ENCODE measurements around the gene PRRT1.

The PRRT1 gene

DNA sequence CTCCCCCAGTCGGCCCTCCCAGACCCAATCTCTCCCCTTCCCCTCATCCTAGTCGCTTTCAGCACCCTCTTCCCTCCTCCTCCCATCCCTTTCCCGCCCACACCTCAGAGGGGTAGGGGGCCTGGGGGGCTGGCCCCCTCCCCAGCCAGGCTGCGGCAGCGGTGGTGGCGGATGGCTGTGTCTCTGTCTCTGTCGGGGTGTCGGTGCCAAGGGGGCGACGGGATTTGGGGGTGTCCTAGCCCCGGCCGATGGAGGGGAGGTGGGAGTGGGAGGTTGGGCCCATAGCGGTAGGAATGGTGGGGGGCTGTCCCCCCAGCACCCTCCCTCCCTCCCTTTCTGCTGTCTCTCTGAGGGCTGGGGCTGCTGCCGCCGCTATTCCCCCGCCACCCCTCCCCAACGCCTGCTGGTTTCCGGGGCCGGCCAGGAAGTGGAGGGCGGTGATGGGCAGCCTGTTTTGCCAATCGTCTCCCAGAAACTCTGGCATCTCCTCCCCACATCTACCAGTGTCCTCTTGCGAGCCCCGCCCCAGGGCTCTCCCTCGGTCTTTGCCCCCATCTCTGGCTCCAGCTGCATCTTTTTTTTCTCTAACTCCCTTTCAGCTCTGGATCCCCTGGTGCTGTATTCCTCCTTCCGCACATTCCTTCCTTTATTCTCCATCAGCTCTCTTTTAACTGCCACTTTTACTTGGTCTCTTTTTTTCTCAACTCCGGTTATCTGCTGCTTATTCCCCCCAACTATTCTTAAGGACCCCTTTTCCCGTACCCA, 24.2 kb upstream of the PRRT1 start, which contains the start of gene AGPAT1:
Gene AGPAT1, minus strand, starts transcription at position 374 of the 765 bp plus-strand sequence. CDS start 4,588 bp downstream, outside the sequence.
- DNase-seq (ENCODE audit: low read depth in 2 of 2), result peak; percentile 94 to 96

DNA sequence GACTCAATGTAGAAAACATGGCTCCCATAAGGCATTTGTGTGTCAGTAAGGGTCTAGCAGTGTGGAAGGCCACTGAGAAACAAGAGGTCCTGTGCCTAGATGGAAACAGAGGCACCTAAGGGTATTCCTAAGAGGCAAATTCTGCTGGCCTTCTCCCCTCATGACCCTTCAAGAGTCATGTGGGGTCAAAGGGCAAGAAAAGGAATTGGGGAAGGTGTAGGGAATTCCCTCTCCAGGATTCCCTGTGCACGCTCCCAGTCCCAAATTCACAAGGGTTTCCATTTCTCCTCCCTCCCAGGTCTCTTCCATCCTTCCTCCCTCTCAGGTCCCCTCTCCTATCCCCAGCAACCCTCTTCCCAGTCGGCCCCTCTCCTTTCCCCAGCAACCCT, 23.6 kb upstream of the PRRT1 start:
- no peak for DNase-seq (ENCODE audit: low read depth in 2 of 2)

DNA sequence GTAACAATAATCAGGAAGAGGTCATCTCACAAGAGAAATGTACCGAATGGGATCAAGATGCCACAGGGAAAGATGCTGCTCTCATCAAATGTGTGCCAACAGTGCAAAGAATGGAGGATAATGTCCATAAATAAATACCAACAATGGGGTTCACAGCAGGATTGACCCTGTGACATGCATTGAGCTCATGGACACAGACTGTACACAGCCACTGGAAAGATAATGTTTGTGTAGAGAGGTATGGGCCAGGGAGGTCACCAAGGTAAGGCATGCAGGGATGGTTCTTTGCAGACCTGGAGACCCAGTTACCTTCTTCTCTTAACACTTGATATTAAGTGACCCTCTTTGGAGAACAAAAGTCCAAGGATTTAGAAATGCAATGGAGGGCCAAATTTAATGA, 22.7 kb upstream of the PRRT1 start:
- no peak for DNase-seq (ENCODE audit: low read depth in 2 of 2)

DNA sequence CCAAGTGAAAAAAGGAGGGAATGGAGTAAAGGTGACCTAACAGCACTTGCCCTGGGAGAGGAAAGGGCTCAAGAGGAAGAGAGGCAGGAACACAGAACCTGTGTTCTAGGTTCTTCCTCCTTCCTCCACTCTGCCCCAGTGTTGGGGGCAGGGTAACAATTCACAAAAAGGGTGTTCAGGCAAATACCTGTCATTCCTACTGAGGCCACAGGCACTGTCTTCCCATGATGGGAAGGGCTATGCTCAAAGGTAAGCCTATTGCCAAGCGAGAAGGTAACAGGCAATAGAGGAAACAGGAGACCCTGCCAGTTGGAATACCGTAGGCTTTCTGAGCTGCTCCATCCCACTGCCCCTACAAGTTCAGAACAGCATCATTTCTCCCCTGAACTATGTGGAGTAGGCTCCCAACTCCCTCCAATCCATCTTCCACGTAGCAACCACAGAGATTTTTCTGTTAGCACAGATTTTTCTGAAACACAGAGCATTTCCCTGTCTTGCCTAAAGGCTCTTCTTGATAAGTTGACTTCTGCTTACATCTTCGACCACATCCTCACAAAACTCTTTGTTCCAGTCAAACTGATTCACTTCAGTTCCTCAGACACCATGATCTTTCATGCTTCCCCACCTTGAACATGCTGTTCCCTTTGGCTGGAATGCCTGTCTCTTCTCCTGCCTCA, 21.4 kb upstream of the PRRT1 start:
- no peak for DNase-seq (ENCODE audit: low read depth in 2 of 2)

DNA sequence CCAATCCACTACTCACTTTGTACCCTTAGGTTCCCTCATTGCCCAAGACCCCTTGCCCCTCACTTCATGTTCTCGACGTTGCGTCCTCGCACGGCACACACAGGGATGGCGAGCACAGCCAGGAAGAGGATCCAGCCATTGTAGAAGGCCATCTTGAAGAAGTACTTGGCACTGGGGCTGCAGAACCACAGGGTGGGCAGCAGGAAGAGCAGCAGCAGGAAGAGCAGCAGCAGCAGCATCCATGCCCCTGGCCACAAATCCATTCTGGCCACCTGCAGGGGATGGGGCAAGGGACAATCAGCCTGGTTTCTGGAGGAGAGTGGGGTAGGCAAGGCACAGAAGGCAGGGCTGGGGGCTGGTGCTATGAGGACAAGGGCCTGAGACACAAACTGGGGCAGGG, 19.5 kb upstream of the PRRT1 start:
- no peak for DNase-seq (ENCODE audit: low read depth in 2 of 2)

DNA sequence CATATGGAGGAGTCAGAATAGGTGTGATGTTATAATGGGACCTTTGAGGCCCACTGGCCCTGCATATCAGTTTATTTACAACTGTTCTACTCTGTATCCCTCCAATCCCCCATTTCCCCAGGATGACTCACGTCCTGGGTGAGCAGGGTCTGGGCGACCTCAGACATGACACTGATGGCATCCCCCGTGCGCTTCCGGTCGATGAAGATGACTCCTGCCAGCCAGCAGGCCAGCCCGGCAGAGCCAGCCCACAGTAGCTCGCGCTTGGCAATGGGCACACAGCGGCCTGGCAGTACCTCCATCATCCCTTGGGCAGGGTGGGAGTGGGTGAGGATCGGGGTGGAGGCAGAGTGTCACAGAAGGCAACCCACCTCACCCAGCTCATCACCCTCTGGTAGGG, 18.6 kb upstream of the PRRT1 start:
- no peak for DNase-seq (ENCODE audit: low read depth in 2 of 2)

DNA sequence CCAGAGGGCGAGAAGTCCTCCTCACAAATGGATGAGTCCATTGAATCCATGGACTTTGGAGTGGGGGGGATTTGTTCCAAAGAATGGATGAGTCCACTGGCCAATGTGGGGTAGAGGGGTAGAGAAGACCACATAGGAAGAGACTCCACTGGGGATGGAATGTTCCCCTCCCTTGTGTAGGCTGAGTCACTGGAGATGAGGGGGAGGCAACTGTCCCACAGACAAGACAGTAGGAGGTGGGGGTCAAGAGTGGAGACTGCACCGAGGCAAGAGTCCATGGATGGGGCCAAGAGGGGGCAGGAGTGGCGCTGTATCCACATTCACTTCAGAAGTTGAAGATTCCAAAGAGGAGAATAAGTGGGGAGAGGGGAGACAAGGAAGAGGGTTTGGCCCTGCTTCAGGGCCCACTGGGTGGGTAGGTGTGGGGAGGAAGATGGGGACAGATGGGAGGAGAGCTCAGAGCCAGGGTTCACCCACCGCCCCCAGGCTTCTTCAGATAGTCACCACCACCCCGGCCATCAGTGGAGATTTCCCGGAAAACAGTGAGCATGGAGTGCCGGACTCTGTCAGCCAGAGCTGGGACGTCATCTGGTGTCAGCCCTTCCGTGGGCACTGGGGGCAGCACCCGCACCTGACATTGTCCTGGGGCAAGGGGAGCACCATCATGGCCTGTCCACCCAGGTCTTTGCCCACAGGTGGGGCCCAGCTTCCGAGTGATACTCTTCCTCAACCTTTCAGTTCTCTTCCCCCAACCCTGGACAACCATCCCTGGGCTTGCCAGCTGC, 17.3 kb upstream of the PRRT1 start:
- no peak for DNase-seq (ENCODE audit: low read depth in 2 of 2)

DNA sequence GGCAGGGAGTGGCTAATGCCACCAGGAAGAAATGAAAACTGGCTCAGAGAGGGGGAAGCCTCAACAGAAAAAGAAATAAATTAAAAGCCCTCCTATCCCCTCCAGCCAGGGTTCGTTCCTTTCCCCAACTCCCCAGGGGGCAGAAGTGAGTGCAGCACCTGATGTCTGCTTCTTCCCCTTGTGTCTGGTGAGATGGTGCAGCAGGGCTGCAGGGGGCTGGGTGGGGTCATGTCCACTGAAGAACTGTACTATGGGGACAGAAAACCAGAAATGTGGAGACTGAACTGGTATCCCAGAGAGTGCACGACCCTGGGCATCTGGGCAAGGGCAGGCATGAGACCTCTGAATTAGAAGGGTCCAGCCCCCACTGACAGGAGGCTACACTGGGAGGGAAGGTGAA, 16.6 kb upstream of the PRRT1 start:
- DNase-seq (ENCODE audit: low read depth in 2 of 2), result no peak

DNA sequence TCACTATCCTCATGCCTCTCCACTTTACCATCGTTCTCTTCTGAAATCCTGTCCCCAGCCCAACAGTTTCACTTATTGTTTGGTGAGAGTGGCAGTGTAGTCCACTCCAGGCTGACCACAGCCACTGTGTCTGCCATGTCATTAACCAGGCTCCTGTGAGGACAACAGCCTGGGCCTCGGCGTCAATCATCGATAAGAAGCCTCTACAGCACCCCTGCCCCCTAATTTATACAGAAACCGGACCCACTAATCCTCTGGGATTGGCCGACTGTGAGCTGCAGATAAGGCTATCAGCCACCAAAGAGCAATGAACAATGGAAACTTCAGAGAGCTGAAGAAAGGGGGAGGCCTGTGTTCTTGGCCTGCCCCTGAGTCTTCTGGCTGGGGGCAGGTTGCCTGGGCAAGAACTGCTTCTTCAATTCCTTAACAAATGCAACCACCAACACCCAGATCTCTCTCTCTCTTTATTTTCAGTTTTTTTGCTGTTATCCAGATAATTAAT, 16.1 kb upstream of the PRRT1 start:
- no peak for DNase-seq (ENCODE audit: low read depth in 2 of 2)

DNA sequence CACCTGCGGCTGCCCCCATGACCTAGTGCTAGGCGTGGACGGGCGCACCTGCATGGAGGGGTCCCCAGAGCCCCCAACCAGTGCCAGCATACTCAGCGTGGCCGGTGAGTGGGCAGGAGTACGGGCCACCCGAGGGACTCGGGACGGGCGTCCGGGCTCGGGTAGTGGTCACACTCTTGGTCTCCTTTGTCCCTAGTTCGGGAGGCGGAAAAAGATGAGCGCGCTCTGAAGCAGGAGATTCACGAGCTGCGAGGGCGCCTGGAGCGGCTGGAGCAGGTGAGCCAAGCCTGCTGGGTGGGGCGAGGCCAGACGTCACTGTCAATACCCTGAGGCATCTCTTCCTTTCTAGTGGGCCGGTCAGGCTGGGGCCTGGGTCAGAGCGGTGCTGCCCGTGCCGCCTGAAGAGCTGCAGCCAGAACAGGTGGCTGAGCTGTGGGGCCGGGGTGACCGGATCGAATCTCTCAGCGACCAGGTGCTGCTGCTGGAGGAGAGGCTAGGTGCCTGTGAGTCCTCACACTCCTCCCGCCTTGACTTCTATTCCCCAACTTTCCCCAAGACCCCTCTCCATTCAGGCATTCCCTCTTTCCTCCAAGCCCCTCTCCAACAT, 15.5 kb upstream of the PRRT1 start:
- DNase-seq (ENCODE audit: low read depth in 2 of 2), result no peak

DNA sequence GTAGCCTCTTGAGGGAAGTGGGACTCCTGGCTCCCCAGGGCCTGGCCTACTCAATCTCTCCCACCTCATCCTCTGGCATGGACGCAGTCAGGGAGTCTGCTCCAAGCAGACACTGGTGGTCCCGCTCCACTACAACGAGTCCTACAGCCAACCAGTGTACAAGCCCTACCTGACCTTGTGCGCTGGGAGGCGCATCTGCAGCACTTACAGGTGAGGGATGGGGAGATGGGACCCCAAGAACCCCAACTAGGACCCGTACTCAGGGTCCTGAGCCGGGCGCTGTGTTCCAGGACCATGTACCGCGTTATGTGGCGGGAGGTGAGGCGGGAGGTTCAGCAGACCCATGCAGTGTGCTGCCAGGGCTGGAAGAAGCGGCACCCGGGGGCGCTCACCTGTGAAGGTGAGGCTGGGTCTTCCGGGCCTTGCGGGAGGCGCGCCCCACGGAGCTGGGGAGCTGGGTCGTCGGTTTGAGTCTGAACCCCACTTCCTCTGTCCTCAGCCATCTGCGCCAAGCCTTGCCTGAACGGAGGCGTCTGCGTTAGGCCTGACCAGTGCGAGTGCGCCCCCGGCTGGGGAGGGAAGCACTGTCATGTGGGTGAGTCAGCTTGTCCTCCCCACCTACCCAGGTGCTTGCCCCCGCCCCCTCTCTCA, 14.8 kb upstream of the PRRT1 start:
- no peak for DNase-seq (ENCODE audit: low read depth in 2 of 2)

DNA sequence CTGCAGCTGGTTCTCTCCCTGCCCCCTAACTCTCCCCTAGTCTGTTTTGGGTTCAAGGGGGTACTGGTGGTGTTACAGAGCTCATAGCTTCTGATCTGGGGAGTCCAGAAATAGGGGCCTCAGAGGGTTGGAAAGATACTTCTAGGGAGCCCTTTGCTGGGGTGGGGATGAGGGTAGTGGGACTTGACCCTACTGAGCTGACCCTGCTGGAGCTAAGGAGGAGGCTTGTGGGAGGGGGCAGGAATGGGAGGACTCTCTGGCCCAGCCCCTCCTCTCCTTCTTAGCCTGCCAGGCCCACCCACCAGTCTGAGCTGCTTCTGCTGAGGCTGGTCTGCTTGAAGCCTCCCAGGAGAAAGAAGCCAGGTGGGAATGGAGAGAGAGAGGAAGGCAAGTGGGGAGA, 12.6 kb upstream of the PRRT1 start, which contains the start of gene EGFL8:
Gene EGFL8, plus strand, starts transcription at position 301 of the 400 bp plus-strand sequence. CDS start 1,571 bp downstream, outside the sequence.
- no peak for DNase-seq (ENCODE audit: low read depth in 2 of 2)

DNA sequence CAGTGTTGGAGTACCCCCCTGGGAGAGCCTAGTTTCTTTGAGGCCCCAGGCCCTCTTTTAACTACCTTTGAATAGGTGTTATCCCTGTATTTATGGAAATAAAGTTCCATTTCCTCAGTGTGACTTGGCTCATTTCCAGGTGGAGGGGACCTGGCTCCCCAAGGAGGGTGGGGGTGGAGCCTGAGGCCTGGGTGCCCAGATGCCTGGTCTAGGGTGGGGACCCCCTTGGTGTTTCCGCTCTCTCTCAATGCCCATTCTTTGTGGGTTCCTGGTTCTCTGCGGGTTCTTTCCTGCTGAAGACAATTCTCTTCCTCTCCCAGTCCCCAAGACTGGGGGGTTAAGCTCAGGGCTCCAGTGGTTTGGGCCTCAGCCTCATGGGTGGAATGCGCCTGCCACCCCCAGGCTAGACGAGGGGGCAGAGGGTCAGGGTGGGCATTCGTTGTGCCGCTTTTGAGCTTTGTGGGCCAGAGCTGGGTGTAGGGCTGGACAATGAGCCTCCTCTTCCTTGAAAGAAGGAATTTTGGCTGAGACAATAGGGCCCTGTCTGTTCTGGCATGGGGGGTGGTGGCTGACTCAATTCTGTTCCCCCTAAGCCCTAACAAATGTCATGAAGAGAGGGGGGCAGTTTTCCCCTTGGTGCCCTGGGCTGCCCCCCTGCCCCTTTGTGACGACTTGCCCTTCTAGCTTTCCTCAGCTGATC, 12.0 kb upstream of the PRRT1 start:
- no peak for DNase-seq (ENCODE audit: low read depth in 2 of 2)

DNA sequence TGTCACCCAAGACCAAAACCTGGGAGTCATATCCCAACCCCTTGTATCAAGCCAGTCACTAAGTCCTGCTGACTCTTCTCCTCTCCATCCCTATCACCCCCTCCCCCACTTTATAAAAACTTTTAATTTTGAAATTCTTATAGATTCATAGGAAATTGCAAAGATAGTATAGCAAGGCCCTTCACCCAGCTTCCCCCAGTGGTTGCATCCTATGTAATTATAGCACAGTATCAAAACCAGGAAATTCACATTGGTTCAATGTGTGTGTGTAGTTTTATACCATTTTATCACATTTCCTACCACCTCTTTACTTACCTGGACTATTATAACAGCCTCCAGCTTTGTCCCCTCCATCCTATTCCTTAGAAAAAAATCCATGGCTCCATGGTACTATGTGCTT, 6.3 kb upstream of the PRRT1 start:
- no peak for DNase-seq (ENCODE audit: low read depth in 2 of 2)

DNA sequence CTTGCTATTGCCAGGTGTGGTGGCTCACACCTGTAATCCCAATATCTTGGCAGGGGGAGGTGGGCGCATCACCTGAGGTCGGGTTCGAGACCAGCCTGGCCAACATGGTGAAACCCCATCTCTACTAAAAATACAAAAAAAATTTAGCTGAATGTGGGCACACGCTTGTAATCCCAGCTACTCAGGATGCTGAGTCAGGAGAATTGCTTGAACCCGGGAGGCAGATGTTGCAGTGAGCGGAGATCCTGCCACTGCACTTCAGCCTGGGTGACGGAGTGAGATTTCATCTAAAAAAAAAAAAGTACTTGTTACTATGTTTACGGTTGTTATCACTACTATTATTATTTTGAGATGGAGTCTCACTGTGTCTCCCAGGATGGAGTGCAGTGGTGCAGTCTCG, 5.2 kb upstream of the PRRT1 start:
- no peak for DNase-seq (ENCODE audit: low read depth in 2 of 2)

DNA sequence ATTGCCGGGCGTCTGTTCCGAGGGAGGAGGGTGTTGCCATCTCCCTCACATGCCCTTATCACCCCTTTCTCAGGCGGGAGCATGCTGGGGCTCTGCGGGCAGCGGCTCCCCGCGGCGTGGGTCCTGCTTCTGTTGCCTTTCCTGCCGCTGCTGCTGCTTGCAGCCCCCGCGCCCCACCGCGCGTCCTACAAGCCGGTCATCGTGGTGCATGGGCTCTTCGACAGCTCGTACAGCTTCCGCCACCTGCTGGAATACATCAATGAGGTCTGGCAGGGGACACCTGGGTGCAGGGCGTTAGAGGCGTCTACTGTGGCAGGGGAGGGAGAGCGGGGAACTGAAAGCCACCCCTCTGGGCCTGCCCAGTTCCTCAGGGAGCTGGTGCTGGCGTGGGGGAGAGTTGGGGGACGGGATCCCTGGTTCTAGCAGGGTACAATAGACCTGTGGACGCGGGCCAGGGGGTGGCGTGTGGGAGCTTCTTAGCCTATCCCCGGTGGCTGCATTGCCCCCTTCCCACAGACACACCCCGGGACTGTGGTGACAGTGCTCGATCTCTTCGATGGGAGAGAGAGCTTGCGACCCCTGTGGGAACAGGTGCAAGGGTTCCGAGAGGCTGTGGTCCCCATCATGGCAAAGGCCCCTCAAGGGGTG, 2.9 kb upstream of the PRRT1 start:
- peak; percentile 26 to 38 for DNase-seq (ENCODE audit: low read depth in 2 of 2)

DNA sequence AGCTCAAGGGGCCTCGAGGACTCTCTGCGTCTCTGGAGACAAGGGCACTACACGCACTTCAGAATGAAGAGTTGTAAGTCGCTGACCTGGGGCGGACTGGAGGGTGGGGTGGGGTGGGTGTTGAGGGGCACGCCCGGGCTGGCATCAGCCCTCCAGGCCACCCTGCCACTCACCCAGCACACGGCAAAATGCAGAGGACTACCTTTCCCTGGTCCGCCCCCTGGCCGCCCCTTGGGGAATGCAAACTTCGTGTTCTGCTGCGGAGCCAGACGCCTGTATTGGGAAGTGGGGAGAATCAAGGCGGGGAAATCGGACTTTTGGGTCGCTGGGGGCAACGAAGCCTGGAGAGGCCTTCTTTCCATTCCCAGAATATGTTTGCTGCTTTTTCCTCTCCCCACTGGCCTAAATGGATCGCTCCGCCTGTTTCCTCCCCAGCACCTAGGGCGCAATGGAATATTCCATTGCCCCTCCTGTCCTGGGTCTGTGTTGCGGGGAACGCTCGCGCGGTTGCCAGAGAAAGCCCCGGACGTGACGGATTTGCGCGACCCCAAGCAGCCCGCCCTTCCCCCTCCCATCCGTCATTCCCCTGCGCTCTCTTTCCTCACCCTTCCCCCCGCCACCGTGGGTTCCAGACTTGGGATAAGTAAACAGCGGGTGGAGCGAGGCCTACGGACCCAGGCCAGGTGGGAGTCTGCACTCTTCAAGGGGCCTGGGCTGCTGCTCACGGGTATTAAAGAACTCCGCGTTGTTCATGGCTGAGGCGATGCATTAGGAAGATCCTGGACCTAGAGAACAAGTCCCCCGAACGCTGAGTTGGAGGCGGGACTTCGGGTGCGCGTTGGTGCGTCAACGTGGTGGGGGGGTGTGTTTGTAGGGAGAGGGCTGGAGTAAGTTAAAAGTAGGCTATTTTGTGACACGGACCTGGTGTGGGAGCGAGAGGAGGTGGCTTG, 2.1 kb upstream of the PRRT1 start, which contains the start of gene PPT2:
Gene PPT2, plus strand, starts transcription at position 578 of the 950 bp plus-strand sequence. CDS start 454 bp downstream, outside the sequence.
- peak; percentile 48 to 60 for DNase-seq (ENCODE audit: low read depth in 2 of 2)

DNA sequence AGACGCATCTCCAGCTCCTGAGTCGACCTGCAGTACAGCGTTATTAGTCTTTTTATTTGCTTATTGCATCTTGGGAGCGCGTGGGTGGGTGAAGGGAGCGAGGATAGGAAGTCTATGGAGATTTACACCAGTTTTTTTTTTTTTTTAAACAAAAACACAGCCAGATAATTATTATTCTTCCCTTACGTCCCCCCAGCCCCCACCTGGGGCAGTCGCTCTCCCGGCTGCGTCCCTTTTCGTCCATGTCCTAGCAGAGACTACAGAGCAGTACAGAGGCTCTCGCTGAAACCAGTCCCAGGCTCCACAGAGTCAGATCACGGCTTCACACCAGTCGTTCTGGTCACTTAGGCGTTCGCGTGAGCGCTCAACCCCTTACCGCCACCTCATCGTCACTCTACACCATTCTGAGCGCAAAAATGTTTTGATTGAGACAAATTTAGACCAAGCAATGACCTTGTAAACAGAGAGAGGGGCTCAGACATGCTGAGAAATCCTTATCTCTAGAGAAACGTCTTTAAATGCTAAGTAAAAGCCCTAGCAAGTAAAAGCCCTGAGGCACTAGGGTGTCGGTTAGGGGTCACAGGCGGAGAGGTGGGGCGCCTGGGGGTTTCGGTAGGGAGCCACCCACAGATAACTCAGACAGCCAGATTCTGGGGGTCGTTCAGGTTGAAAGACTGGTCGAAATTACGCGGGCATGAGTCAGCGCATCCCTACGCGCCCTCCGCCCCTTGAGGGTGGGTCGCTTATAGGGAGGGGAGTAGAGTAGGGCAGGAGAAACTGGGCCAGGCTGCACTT, 1.2 kb upstream of the PRRT1 start:
- no peak for DNase-seq (ENCODE audit: low read depth in 2 of 2)

Data from stimulated activated CD8-positive, alpha-beta memory T cell treated with anti-CD3 and anti-CD28 coated beads, Interleukin-15, amount 100 ng/mL, for 4 hours (primary cell).